ENCODE results near the gene FOXN4. TPM values are rescaled to one million over a fixed set of nuclear protein-coding genes. Genes with fewer than 3 reads are reported as not detected.

FOXN4 gene
- total and polyA plus RNA-seq, 2 donors from 2014 or later, result 0.82 TPM; not detected in 1

- TF ChIP-seq, protein P1, sequence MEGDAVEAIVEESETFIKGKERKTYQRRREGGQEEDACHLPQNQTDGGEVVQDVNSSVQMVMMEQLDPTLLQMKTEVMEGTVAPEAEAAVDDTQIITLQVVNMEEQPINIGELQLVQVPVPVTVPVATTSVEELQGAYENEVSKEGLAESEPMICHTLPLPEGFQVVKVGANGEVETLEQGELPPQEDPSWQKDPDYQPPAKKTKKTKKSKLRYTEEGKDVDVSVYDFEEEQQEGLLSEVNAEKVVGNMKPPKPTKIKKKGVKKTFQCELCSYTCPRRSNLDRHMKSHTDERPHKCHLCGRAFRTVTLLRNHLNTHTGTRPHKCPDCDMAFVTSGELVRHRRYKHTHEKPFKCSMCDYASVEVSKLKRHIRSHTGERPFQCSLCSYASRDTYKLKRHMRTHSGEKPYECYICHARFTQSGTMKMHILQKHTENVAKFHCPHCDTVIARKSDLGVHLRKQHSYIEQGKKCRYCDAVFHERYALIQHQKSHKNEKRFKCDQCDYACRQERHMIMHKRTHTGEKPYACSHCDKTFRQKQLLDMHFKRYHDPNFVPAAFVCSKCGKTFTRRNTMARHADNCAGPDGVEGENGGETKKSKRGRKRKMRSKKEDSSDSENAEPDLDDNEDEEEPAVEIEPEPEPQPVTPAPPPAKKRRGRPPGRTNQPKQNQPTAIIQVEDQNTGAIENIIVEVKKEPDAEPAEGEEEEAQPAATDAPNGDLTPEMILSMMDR (IDR thresholded peaks at IDR 0.05; ENCODE audit: borderline replicate concordance, extremely low read depth, insufficient read depth), result no peak
- Histone ChIP-seq H3K36me3 (ENCODE audit: control insufficient read depth in 2 of 3, insufficient read depth in 3 of 3, low read length in 3 of 3) (peaks cover 0 to 43% (median 36%) of the 10 kb centered on the region in 3 donors), H3K9me3 (ENCODE audit: control insufficient read depth in 2 of 3, insufficient read depth in 1 of 3, low read length in 3 of 3) (peaks cover 0 to 2% (median 0%) of the 10 kb centered on the region in 3 donors), H3K4me1 (ENCODE audit: control insufficient read depth in 2 of 3, insufficient read depth in 2 of 3, low read depth in 1 of 3, low read length in 3 of 3) (no peaks in the 10 kb centered on the region), H3K27ac (ENCODE audit: low read depth in 2 of 2, low read length in 2 of 2) (no peak overlapping the region), H3K4me3 (ENCODE audit: low read length in 3 of 3) (no peak overlapping the region), H3K9ac (ENCODE audit: low read length in 3 of 3) (no peak overlapping the region), H3K27me3 (ENCODE audit: control insufficient read depth, insufficient read depth, low read length) (no peaks in the 10 kb centered on the region)
- DNase-seq, result no peak
- FAIRE-seq, result no peak
- intact Hi-C loops (cut with DNase I), result no loop called here
Observed at GRCh38 chr12:109258607-109259544, 50.2 kb downstream of the FOXN4 start.

DNA sequence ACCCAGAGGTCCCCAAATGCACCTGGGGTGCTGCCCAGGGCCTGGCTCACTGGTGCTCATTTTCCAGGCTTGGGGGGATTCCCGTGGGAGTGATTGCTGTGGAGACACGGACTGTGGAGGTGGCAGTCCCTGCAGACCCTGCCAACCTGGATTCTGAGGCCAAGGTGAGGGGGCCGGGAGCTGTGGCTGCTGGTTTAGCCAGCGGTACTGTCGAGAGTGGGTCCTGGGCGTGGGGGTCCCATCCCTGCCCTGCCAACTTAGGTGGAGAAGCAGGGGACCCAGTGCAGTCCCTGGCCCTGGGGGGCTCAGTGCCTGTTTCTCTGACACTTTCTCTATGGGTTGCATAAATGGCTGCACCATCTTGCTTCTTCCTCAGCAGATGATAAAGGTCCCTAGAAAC, 50.9 kb downstream of the FOXN4 start:
- peaks cover 0 to 44% (median 39%) of the 10 kb centered on the region in 3 donors for H3K36me3 ChIP-seq (ENCODE audit: control insufficient read depth in 2 of 3, insufficient read depth in 3 of 3, low read length in 3 of 3)
- DNase-seq (no peak), FAIRE-seq (no peak)
- H3K27me3 ChIP-seq (ENCODE audit: control insufficient read depth, insufficient read depth, low read length), result no peaks in the 10 kb centered on the region
- TF ChIP-seq, protein P1 (IDR thresholded peaks at IDR 0.05; ENCODE audit: borderline replicate concordance, extremely low read depth, insufficient read depth), result no peak
- H3K27ac ChIP-seq (ENCODE audit: low read depth in 2 of 2, low read length in 2 of 2), result no peak overlapping the region
- H3K9me3 ChIP-seq (ENCODE audit: control insufficient read depth in 2 of 3, insufficient read depth in 1 of 3, low read length in 3 of 3), result peaks cover 0 to 4% (median 0%) of the 10 kb centered on the region in 3 donors
- intact Hi-C loops (cut with DNase I), result no loop called here
- H3K4me3 ChIP-seq (ENCODE audit: low read length in 3 of 3), result no peak overlapping the region
- no peak overlapping the region for H3K9ac ChIP-seq (ENCODE audit: low read length in 3 of 3)
- no peaks in the 10 kb centered on the region for H3K4me1 ChIP-seq (ENCODE audit: control insufficient read depth in 2 of 3, insufficient read depth in 2 of 3, low read depth in 1 of 3, low read length in 3 of 3)

- H3K9me3 ChIP-seq (ENCODE audit: control insufficient read depth in 2 of 3, insufficient read depth in 1 of 3, low read length in 3 of 3), result peaks cover 0 to 4% (median 0%) of the 10 kb centered on the region in 3 donors
- no peak overlapping the region for H3K9ac ChIP-seq (ENCODE audit: low read length in 3 of 3)
- H3K27me3 ChIP-seq (ENCODE audit: control insufficient read depth, insufficient read depth, low read length), result no peaks in the 10 kb centered on the region
- no peak for DNase-seq
- TF ChIP-seq, protein P1 (IDR thresholded peaks at IDR 0.05; ENCODE audit: borderline replicate concordance, extremely low read depth, insufficient read depth), result no peak
- intact Hi-C loops (cut with DNase I), result no loop called here
- no peaks in the 10 kb centered on the region for H3K4me1 ChIP-seq (ENCODE audit: control insufficient read depth in 2 of 3, insufficient read depth in 2 of 3, low read depth in 1 of 3, low read length in 3 of 3)
- peaks cover 3 to 52% (median 51%) of the 10 kb centered on the region in 3 donors for H3K36me3 ChIP-seq (ENCODE audit: control insufficient read depth in 2 of 3, insufficient read depth in 3 of 3, low read length in 3 of 3)
- H3K4me3 ChIP-seq (ENCODE audit: low read length in 3 of 3), result no peak overlapping the region
- H3K27ac ChIP-seq (ENCODE audit: low read depth in 2 of 2, low read length in 2 of 2), result no peak overlapping the region
- FAIRE-seq, result no peak
Observed at GRCh38 chr12:109256011-109256410, 53.1 kb downstream of the FOXN4 start.
